Duodenal mucosa (tissue), 2 donors: ENCODE data around the gene BORCS8.

Source experiments
- H3K27ac ChIP-seq: one replicate; pipeline ENCODE4 v1.7.0; 2013; ENCODE audit warnings: low read depth, low read length
- H3K27me3 ChIP-seq, 2 donors: one replicate each; pipeline ENCODE4 v1.7.0; 2013; ENCODE audit warnings: low read length in 2 of 2, control low read depth in 1 of 2; ENCODE audit not compliant: insufficient read depth in 2 of 2, control insufficient read depth in 1 of 2
- H3K36me3 ChIP-seq, 2 donors: one replicate each; pipeline ENCODE4 v1.7.0; 2013; ENCODE audit warnings: low read length in 2 of 2, control low read depth in 1 of 2; ENCODE audit not compliant: insufficient read depth in 2 of 2, control insufficient read depth in 1 of 2
- H3K4me1 ChIP-seq, 2 donors: one replicate each; pipeline ENCODE4 v1.7.0; 2013; ENCODE audit warnings: low read length in 2 of 2, control low read depth in 1 of 2; ENCODE audit not compliant: insufficient read depth in 2 of 2, control insufficient read depth in 1 of 2
- H3K4me3 ChIP-seq, 2 donors: one replicate each; pipeline ENCODE4 v1.7.0; 2013; ENCODE audit warnings: low read length in 2 of 2, low read depth in 1 of 2
- H3K9ac ChIP-seq, 2 donors: one replicate each; pipeline ENCODE4 v1.7.0; 2013; ENCODE audit warnings: low read length in 2 of 2, low read depth in 1 of 2
- H3K9me3 ChIP-seq, 2 donors: one replicate each; pipeline ENCODE4 v1.7.0; 2013; ENCODE audit warnings: low read length in 2 of 2, control low read depth in 1 of 2; ENCODE audit not compliant: control insufficient read depth in 1 of 2

BORCS8 gene

GRCh38 chr19:19215792-19216191 lies 23.8 kb upstream of the BORCS8 start:
- H3K9ac ChIP-seq, result no peak overlapping the region
- no peaks in the 10 kb centered on the region for H3K4me1 ChIP-seq
- H3K27me3 ChIP-seq, result peaks cover 28 to 33% of the 10 kb centered on the region in 2 donors
- H3K36me3 ChIP-seq, result no peaks in the 10 kb centered on the region
- H3K27ac ChIP-seq, result no peak overlapping the region
- no peak overlapping the region for H3K4me3 ChIP-seq
- no peaks in the 10 kb centered on the region for H3K9me3 ChIP-seq

- H3K4me3 ChIP-seq, result no peak overlapping the region
- no peaks in the 10 kb centered on the region for H3K4me1 ChIP-seq
- no peaks in the 10 kb centered on the region for H3K9me3 ChIP-seq
- no peak overlapping the region for H3K9ac ChIP-seq
- H3K36me3 ChIP-seq, result no peaks in the 10 kb centered on the region
- H3K27ac ChIP-seq, result no peak overlapping the region
- H3K27me3 ChIP-seq, result peaks cover 28 to 33% of the 10 kb centered on the region in 2 donors
These were observed 22.9 kb upstream of the BORCS8 start for GRCh38 chr19:19214892-19215291.

- Histone ChIP-seq H3K9me3 (no peaks in the 10 kb centered on the region), H3K9ac (no peak overlapping the region), H3K4me1 (no peaks in the 10 kb centered on the region), H3K27me3 (peaks cover 31 to 33% of the 10 kb centered on the region in 2 donors), H3K36me3 (no peaks in the 10 kb centered on the region), H3K4me3 (no peak overlapping the region), H3K27ac (no peak overlapping the region)
These were observed 22.2 kb upstream of the BORCS8 start for GRCh38 chr19:19214159-19214490.

- Histone ChIP-seq H3K27me3 (peaks cover 31 to 33% of the 10 kb centered on the region in 2 donors), H3K9ac (no peak overlapping the region)
These were observed 21.6 kb upstream of the BORCS8 start for GRCh38 chr19:19213426-19214158.

GRCh38 chr19:19212916-19213315 lies 21.0 kb upstream of the BORCS8 start:
- H3K4me3 ChIP-seq, result no peak overlapping the region
- peaks cover 31 to 33% of the 10 kb centered on the region in 2 donors for H3K27me3 ChIP-seq
- H3K27ac ChIP-seq, result no peak overlapping the region
- no peak overlapping the region for H3K9ac ChIP-seq
- no peaks in the 10 kb centered on the region for H3K36me3 ChIP-seq
- H3K4me1 ChIP-seq, result no peaks in the 10 kb centered on the region
- no peaks in the 10 kb centered on the region for H3K9me3 ChIP-seq

More at GRCh38 chr19:19213426-19214158, 21.6 kb upstream of the BORCS8 start:
- H3K9me3 ChIP-seq, result no peaks in the 10 kb centered on the region
- no peak overlapping the region for H3K4me3 ChIP-seq
- H3K36me3 ChIP-seq, result no peaks in the 10 kb centered on the region
- H3K27ac ChIP-seq, result no peak overlapping the region
- no peaks in the 10 kb centered on the region for H3K4me1 ChIP-seq

GRCh38 chr19:19211499-19212420 lies 19.8 kb upstream of the BORCS8 start, which contains the start of gene NCAN:
NCAN (plus strand) TSS chr19:19211958; CDS start chr19:19216954, 4,996 bp downstream.
- Histone ChIP-seq H3K36me3 (no peaks in the 10 kb centered on the region), H3K4me1 (no peaks in the 10 kb centered on the region), H3K27ac (no peak within 1 kb of the TSS), H3K9ac (no peak within 1 kb of the TSS), H3K9me3 (peaks cover 0 to 3% of the 10 kb centered on the region in 2 donors), H3K4me3 (no peak within 1 kb of the TSS), H3K27me3 (peaks cover 31 to 33% of the 10 kb centered on the region in 2 donors)

- H3K36me3 ChIP-seq, result no peaks in the 10 kb centered on the region
- no peak overlapping the region for H3K9ac ChIP-seq
- H3K4me1 ChIP-seq, result no peaks in the 10 kb centered on the region
- no peak overlapping the region for H3K4me3 ChIP-seq
- H3K27me3 ChIP-seq, result peaks cover 31 to 32% of the 10 kb centered on the region in 2 donors
- peaks cover 0 to 3% of the 10 kb centered on the region in 2 donors for H3K9me3 ChIP-seq
- no peak overlapping the region for H3K27ac ChIP-seq
These were observed 17.4 kb upstream of the BORCS8 start for GRCh38 chr19:19209372-19209771.

- Histone ChIP-seq H3K4me1 (peaks cover under 1 to 1% of the 10 kb centered on the region in 2 donors), H3K27me3 (peaks cover 18% of the 10 kb centered on the region in 2 donors), H3K27ac (no peak overlapping the region), H3K9ac (no peak overlapping the region), H3K4me3 (no peak overlapping the region), H3K9me3 (peaks cover 0 to 3% of the 10 kb centered on the region in 2 donors), H3K36me3 (no peaks in the 10 kb centered on the region)
These were observed 16.0 kb upstream of the BORCS8 start for GRCh38 chr19:19207637-19208572.

- no peak overlapping the region for H3K4me3 ChIP-seq
- H3K27me3 ChIP-seq, result peaks cover 8 to 12% of the 10 kb centered on the region in 2 donors
These were observed 15.0 kb upstream of the BORCS8 start for GRCh38 chr19:19206938-19207337.

More at GRCh38 chr19:19206938-19207337, 15.0 kb upstream of the BORCS8 start:
- H3K4me1 ChIP-seq, result peaks cover 10 to 11% of the 10 kb centered on the region in 2 donors
- H3K9me3 ChIP-seq, result peaks cover 0 to 3% of the 10 kb centered on the region in 2 donors
- no peaks in the 10 kb centered on the region for H3K36me3 ChIP-seq
- H3K9ac ChIP-seq, result no peak overlapping the region
- no peak overlapping the region for H3K27ac ChIP-seq
